Caco-2 (cell line): ENCODE data around the gene NAT9. TPM values are rescaled to one million over a fixed set of nuclear protein-coding genes. Genes with fewer than 3 reads are reported as not detected.

Source experiments
- BruUV-seq: library from RNA; stranded (reverse); fragments of 400-500 nt; replicated peaks from 2 replicates; lab custom pipeline; 2021; lab: Mats Ljungman, UMichigan
- CTCF ChIA-PET: fragments of 300-600 bp; sonication (Branson Sonifier 250); formaldehyde crosslinking; loops from one replicate; lab custom pipeline; 2022; ENCODE audit warnings: antibody characterized with exemption; lab: Charles Lee
- POLR2A ChIA-PET: fragments of 300-600 bp; sonication (Branson Sonifier 250); formaldehyde crosslinking; loops from one replicate; lab custom pipeline; 2022; ENCODE audit warnings: antibody characterized with exemption; lab: Charles Lee
- DNase-seq, 2 experiments: peaks; one replicate each; pipeline versions ENCODE4 v3.0.0 to v3.0.0-alpha.2; 2020 to 2022
- H3K27me3 ChIP-seq: replicated peaks from 2 replicates; pipeline ENCODE4 v1.6.0; 2011; ENCODE audit warnings: low read length; ENCODE audit not compliant: control insufficient read depth, insufficient read depth
- H3K36me3 ChIP-seq: 2 replicates; pipeline ENCODE4 v1.5.1; 2011; ENCODE audit warnings: low read length; ENCODE audit not compliant: control insufficient read depth, insufficient read depth
- H3K4me1 ChIP-seq: fragments of 250-450 bp; sonication (Bioruptor Pico); 2 replicates; pipeline ENCODE4 v1.5.1; 2020; ENCODE audit warnings: mild to moderate bottlenecking
- H3K4me3 ChIP-seq: 2 replicates; pipeline ENCODE4 v1.5.1; 2011; ENCODE audit warnings: low read depth, mild to moderate bottlenecking, control low read depth, low read length
- H3K9me3 ChIP-seq: fragments of 250-450 bp; sonication (Bioruptor Pico); 2 replicates; pipeline ENCODE4 v1.5.1; 2020; ENCODE audit warnings: mild to moderate bottlenecking, moderate library complexity
- H3K27ac Mint-ChIP-seq: one replicate; pipeline ENCODE4 v1.8.0; 2022; ENCODE audit warnings: mixed read lengths; ENCODE audit not compliant: unreplicated experiment
- H3K27me3 Mint-ChIP-seq: one replicate; pipeline ENCODE4 v1.8.0; 2022; ENCODE audit warnings: mixed read lengths; ENCODE audit not compliant: insufficient read depth, unreplicated experiment
- H3K36me3 Mint-ChIP-seq: one replicate; pipeline ENCODE4 v1.8.0; 2022; ENCODE audit warnings: mild to moderate bottlenecking, mixed read lengths; ENCODE audit not compliant: insufficient read depth, unreplicated experiment
- H3K4me1 Mint-ChIP-seq: one replicate; pipeline ENCODE4 v1.8.0; 2022; ENCODE audit warnings: low read depth, mixed read lengths; ENCODE audit not compliant: unreplicated experiment
- H3K4me3 Mint-ChIP-seq: one replicate; pipeline ENCODE4 v1.8.0; 2022; ENCODE audit warnings: mild to moderate bottlenecking, moderate library complexity, mixed read lengths; ENCODE audit not compliant: unreplicated experiment
- H3K9me3 Mint-ChIP-seq: one replicate; pipeline ENCODE4 v1.8.0; 2022; ENCODE audit warnings: mixed read lengths; ENCODE audit not compliant: unreplicated experiment
- CTCF ChIP-seq, 2 experiments: fragments of 200-600 bp in 1 of 2; IDR thresholded peaks; 1 replicate in 1 of 2; 2 replicates in 1 of 2; pipeline versions ENCODE4 v1.5.1 to v1.8.0; 2011 to 2022; ENCODE audit warnings: antibody characterized with exemption in 1 of 2, control low read depth in 1 of 2, inconsistent platforms in 1 of 2, low read depth in 1 of 2, low read length in 1 of 2, mild to moderate bottlenecking in 1 of 2, moderate library complexity in 1 of 2; ENCODE audit not compliant: insufficient read depth in 1 of 2, severe bottlenecking in 1 of 2, unreplicated experiment in 1 of 2
- intact Hi-C: fragments of 100-400 bp; cut with micrococcal nuclease; formaldehyde crosslinking; loops from one replicate; pipeline ENCODE4 v1.10.0; 2022; ENCODE audit not compliant: unreplicated experiment
- total RNA-seq: library from RNA; stranded (reverse); gene quantifications from 2 replicates; pipeline ENCODE4 v1.2.3, GENCODE V29; 2022

NAT9 gene
- total RNA-seq, 1 experiment from 2014 or later = 84.5 TPM

DNA sequence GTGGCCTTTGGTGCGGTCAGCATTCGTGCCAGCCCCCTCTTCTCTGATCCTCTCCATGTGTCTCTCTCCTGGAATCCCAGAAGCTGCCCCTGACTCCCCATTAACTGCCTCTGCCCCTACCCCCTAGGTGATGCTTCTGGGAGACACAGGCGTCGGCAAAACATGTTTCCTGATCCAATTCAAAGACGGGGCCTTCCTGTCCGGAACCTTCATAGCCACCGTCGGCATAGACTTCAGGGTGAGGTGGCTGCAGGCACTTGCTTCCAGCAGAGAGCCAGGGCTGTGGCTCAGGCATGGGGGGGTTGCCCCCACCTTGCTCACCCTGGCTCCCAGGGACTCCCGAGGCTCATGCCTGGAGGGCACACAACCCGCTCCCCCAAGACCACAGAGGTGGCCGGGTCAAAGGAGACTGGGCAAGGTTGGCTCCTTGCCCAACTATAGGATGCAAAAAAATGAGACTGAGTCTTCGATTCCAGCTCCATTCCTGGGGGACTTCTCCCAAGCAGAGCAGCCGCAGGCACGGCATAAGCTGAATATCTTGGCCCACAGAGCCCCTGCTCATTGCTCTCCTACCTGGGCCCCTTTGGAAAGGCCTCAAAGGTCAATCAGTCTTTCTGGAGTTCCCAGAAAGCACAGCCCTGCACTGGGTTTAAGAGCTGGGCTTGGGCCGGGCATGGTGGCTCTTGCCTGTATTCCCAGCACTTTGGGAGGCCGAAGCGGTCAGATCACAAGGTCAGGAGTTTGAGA, 35.3 kb downstream of the NAT9 start:
- ChIA-PET POLR2A (interaction anchor here (0.6 kb wide), 2 partner anchors 30 to 45 kb away, joined by 4 to 6 read pairs; no protein-coding TSS in a partner anchor), CTCF (interaction anchor here (1.1 to 1.5 kb wide), 4 partner anchors 19 to 83 kb away, joined by 5 to 7 read pairs (median 6); no protein-coding TSS in a partner anchor)
- BruUV-seq = no TSS peak

GRCh38 chr17:74740173-74740572, 36.0 kb downstream of the NAT9 start:
- Histone ChIP-seq H3K36me3 (no peaks in the 10 kb centered on the region), H3K4me3 (no peak overlapping the region), H3K27me3 (no peaks in the 10 kb centered on the region), H3K9me3 (no peaks in the 10 kb centered on the region), H3K4me1 (peaks cover 31% of the 10 kb centered on the region)
- DNase-seq = no peak
- H3K9me3 Mint-ChIP-seq = no peaks in the 10 kb centered on the region
- TF ChIP-seq CTCF (IDR thresholded peaks at IDR 0.05; ENCODE audit: insufficient read depth in 1 of 2, low read depth in 1 of 2, low read length in 1 of 2, severe bottlenecking in 1 of 2, unreplicated experiment in 1 of 2) = no peak
- ChIA-PET POLR2A (no interaction called here), CTCF (no interaction called here)
- H3K27ac Mint-ChIP-seq = no peak overlapping the region
- H3K36me3 Mint-ChIP-seq = peaks cover 11% of the 10 kb centered on the region
- BruUV-seq = no TSS peak
- no peaks in the 10 kb centered on the region for H3K27me3 Mint-ChIP-seq
- H3K4me1 Mint-ChIP-seq = peaks cover 13% of the 10 kb centered on the region
- intact Hi-C loops = no loop called here
- H3K4me3 Mint-ChIP-seq = no peak overlapping the region

More for the DNA sequence above, 35.3 kb downstream of the NAT9 start:
- H3K4me1 Mint-ChIP-seq = peaks cover 13% of the 10 kb centered on the region
- no peak for DNase-seq
- Histone ChIP-seq H3K4me3 (no peak overlapping the region), H3K9me3 (no peaks in the 10 kb centered on the region), H3K27me3 (no peaks in the 10 kb centered on the region), H3K4me1 (peaks cover 31% of the 10 kb centered on the region), H3K36me3 (no peaks in the 10 kb centered on the region)
- TF ChIP-seq CTCF (IDR thresholded peaks at IDR 0.05; ENCODE audit: insufficient read depth in 1 of 2, low read depth in 1 of 2, low read length in 1 of 2, severe bottlenecking in 1 of 2, unreplicated experiment in 1 of 2) = no peak
- H3K36me3 Mint-ChIP-seq = peaks cover 11% of the 10 kb centered on the region
- intact Hi-C loops = no loop called here
- H3K27ac Mint-ChIP-seq = no peak overlapping the region
- no peak overlapping the region for H3K4me3 Mint-ChIP-seq
- H3K9me3 Mint-ChIP-seq = no peaks in the 10 kb centered on the region
- no peaks in the 10 kb centered on the region for H3K27me3 Mint-ChIP-seq

- Mint-ChIP-seq H3K36me3 (peaks cover 6% of the 10 kb centered on the region), H3K4me1 (peaks cover 13% of the 10 kb centered on the region), H3K9me3 (no peaks in the 10 kb centered on the region), H3K27ac (no peak overlapping the region), H3K27me3 (no peaks in the 10 kb centered on the region), H3K4me3 (peak overlapping the region; percentile 76)
- BruUV-seq = no TSS peak
- Histone ChIP-seq H3K4me1 (peaks cover 24% of the 10 kb centered on the region), H3K36me3 (no peaks in the 10 kb centered on the region), H3K9me3 (no peaks in the 10 kb centered on the region), H3K27me3 (no peaks in the 10 kb centered on the region), H3K4me3 (no peak overlapping the region)
- ChIA-PET POLR2A (no interaction called here), CTCF (interaction anchor here (3.2 to 4.1 kb wide), 2 partner anchors 82 to 134 kb away, joined by 11 to 366 read pairs; partner anchors contain the start of gene FDXR)
- DNase-seq = no peak
- TF ChIP-seq CTCF (IDR thresholded peaks at IDR 0.05; ENCODE audit: insufficient read depth in 1 of 2, low read depth in 1 of 2, low read length in 1 of 2, severe bottlenecking in 1 of 2, unreplicated experiment in 1 of 2) = no peak
- intact Hi-C loops = no loop called here
Measured at GRCh38 chr17:74739227-74739831, 36.8 kb downstream of the NAT9 start.
